Stimulated activated CD4-positive, alpha-beta T cell treated with anti-CD3 and anti-CD28 coated beads, Interleukin-15, amount 100 ng/mL, for 1 hour (primary cell): Measurements from ENCODE around the gene SENP7.
"Not testable (repeated sequence)": the region's sequence is repeated elsewhere in the genome, so short reads cannot be mapped to it uniquely, and the experiment has no call there.

Source experiments
- DNase-seq, 2 donors: peaks; one replicate each; pipeline ENCODE4 v3.0.0-alpha.2; 2020; ENCODE audit warnings: low read depth in 1 of 2, low spot score in 1 of 2

SENP7 gene

DNA sequence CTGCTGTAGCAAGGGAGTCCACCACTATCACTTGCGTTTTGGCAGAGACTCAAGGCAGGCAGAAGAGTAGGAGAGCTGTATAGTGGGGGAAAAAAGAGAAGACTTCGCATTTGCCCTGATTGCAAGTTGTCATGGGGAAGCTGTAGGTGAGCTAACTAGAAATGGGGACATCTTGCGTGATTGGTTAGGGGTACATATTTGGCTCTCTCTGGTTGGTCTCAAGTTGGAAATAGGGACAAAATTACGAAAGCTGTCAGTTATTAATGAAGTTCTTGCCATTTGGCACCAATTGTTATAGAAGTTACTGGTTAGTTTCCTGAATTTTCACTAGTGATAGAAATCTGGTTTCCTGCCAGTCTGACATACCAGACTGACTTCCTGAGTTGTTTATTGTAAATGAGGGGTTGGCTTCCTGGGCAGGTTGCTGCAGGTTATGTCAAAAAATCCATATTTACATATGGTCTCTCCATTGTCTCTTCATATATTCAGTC, 8.2 kb upstream of the SENP7 start:
- DNase-seq: no peak

DNA sequence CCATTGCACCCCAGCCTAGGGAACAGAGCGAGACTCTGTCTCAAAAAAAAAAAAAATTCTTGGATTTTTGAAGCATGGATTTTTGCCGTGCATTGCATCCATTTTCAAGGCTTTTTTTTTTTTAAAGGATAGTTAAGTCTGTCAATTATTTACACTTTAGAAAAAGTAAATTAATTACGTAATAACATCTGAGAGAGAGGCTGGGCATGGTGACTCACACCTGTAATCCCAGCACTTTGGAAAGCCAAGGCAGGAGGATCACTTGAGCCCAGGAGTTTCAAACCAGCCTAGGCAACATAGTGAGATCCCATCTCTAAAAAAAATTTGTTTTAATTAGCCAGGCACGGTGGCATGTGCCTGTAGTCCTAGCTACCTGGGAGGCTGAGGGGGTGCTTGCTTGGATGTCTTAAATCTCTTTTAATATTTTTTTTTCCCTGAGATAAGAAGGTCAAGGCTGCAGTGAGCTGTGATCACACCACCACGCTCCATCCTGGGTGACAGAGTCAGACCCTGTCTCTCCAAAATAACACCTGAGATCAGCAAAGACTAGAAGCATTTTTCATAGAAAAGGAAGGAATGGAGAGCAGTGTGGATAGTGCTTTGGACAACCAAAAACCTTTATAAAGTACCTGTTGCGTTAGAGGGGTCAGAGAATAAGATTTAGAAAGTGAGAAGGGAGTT, 6.8 kb upstream of the SENP7 start:
- DNase-seq: no peak

GRCh38 chr3:101518421-101518871, 5.4 kb upstream of the SENP7 start:
- peak in 1 of 2 donors; percentile 4 for DNase-seq

- DNase-seq: no peak
Observed at GRCh38 chr3:101513419-101513986, 491 bp upstream of the SENP7 start.

- peak in 1 of 2 donors; percentile 10 for DNase-seq
Observed at GRCh38 chr3:101512396-101512645, 691 bp downstream of the SENP7 start.

- DNase-seq: no peak
Observed at GRCh38 chr3:101509811-101510210, 3.2 kb downstream of the SENP7 start.

- DNase-seq: no peak
Observed at GRCh38 chr3:101509281-101509680, 3.7 kb downstream of the SENP7 start.

- DNase-seq: no peak
Observed at GRCh38 chr3:101501783-101502182, 11.2 kb downstream of the SENP7 start.

DNA sequence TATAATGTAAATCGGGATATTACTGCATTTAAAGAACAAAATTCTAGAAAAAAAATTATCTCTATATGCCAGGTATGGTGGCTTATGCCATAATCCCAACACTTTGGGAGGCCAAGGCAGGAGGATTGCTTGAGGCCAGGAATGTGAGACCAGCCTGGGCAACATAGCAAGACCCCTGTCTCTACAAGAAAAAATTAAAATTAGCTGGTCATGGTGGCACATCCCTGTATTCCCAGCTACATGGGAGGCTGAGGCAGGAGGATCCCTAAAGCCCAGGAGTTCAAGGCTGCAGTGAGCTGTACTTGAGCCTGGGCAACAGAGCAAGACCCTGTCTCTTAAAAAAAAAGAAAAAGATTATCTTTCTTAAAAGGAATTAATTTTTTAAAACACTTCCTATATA, 12.8 kb downstream of the SENP7 start:
- no peak for DNase-seq

- DNase-seq: no peak
Observed at GRCh38 chr3:101497803-101498202, 15.2 kb downstream of the SENP7 start.

- DNase-seq: no peak
Observed at GRCh38 chr3:101495552-101495951, 17.5 kb downstream of the SENP7 start.

GRCh38 chr3:101484805-101485620, 28.0 kb downstream of the SENP7 start:
- no peak for DNase-seq

DNA sequence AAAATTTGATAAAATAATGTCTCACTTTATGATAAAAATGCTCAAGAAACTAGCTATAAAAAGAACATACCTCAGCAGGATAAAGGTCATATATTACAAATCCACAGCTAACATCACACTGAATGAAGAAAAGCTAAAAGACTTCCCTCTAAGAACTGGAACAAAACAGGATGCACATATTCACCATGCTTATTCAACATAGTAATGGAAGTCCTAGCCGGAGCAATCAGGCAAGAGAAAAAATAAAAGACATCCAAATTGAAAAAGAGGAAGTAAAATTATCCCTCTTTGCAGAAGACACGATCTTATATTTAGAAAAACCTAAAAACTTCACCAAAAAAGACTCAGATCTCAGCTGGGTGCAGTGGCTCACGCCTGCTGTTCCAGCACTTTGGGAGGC, 34.0 kb downstream of the SENP7 start:
- DNase-seq: no peak

DNA sequence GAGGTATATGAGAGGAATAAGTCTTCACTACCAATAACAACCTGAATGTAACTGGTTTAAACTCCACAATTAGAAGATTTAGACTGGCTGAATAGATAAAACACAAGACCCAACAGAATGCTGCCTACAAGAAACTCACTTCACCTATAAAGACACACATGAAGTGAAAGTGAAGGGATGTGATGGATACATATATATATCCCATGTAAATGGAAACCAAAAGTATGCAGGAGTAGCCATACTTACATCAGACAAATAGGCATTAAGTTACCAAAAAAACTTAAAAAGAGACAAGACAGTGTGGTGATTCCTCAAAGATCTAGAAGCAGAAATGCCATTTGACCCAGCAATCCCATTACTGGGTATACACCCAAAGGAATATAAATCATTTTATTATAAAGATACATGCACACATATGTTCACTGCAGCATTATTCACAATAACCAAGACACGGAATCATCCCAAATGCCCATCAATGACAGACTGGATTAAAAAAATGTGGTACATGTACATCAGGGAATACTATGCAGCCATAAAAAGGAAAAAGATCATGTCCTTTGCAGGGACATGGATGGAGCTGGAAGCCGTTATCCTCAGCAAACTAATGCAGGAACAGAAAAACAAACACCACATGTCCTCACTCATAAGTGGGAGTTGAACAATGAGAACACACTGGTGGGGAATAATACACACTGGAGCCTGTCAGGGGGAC, 38.0 kb downstream of the SENP7 start:
- DNase-seq: not testable (repeated sequence)

DNA sequence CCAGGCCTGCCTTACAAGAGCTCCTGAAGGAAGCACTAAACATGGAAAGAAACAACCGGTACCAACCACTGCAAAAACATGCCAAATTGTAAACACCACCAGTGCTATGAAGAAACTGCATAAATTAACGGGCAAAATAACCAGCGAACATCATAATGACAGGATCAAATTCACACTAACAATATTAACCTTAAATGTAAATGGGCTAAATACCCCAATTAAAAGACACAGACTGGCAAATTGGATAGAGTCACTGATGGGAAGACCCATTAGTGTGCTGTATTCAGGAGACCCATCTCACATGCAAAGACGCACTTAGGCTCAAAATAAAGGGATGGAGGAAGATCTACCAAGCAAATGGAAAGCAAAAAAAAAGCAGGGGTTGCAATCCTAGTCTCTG, 44.3 kb downstream of the SENP7 start:
- not testable (repeated sequence) for DNase-seq

- not testable (repeated sequence) for DNase-seq
Observed at GRCh38 chr3:101467310-101467663, 45.7 kb downstream of the SENP7 start.

- no peak for DNase-seq
Observed at GRCh38 chr3:101466465-101467309, 46.3 kb downstream of the SENP7 start.

DNA sequence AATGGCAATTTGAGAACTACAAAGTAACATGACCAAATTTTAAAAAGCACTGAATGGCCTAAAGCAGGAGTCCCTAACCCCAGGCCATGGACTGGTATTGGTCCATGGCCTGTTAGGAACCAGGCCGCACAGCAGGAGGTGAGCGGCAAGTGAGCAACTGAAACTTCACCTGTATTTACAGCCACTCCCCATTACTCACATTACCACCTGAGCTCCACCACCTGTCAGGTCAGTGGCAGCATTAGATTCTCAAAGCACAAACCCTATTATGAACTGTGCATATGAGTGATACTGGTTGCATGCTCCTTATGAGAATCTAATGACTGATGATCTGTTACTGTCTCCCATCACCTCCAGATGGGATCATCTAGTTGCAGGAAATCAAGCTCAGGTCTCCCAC, 48.8 kb downstream of the SENP7 start:
- no peak for DNase-seq

DNA sequence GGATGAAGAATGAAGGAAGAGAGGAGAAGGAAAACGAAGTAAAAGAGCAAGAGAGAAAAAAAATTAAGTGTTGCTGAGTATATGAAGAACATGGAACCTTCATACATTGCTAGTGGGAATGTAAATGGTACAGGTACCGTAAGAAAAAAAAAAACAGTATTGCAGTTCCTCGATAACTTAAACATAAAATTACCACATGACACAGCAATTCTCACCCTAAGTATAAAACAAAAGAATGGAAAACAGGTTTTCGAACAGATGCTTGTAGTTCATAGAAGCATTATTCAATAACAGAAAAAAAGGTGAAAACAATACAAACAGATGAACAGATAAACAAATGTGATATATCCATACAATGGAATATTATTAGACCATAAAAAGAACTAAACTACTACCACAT, 51.6 kb downstream of the SENP7 start:
- DNase-seq: no peak

GRCh38 chr3:101458387-101458786, 54.6 kb downstream of the SENP7 start:
- no peak for DNase-seq

DNA sequence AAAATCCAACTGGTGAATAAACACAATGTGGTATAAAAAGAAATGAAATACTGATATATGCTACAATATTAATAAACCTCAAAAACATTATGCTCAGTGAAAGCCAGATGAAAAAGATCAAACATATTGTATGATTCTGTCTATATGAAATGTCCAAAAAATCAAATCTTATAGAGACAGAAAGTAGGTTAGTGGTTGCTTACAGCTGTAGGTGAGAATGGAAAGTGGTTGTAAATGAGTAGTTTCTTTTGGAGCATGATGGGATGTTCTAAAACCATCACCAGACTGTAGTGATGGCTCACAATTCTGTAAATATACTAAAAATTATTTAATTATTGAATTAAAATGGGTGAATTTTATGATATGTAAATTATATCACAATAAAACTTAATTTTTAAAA, 58.4 kb downstream of the SENP7 start:
- no peak for DNase-seq
